Panc1 (cell line): ENCODE measurements around the gene TBC1D22A.

Source experiments
- POLR2AphosphoS5 ChIP-seq: IDR thresholded peaks from 2 replicates; pipeline ENCODE4 v1.6.1; 2012; ENCODE audit warnings: mild to moderate bottlenecking, low read depth, low read length, moderate library complexity
- TCF7L2 ChIP-seq: IDR thresholded peaks from 2 replicates; pipeline ENCODE4 v1.6.1; 2011; ENCODE audit warnings: mild to moderate bottlenecking, low read depth, low read length, inconsistent platforms
- TF ChIP-seq, protein P1 (sequence below), 2 experiments: IDR thresholded peaks; 2 replicates each; pipeline ENCODE4 v1.6.1; 2011 to 2012; ENCODE audit warnings: low read depth in 2 of 2, control low read depth in 1 of 2, low read length in 1 of 2, mild to moderate bottlenecking in 1 of 2, moderate library complexity in 1 of 2; ENCODE audit not compliant: insufficient read depth in 1 of 2
- TF ChIP-seq, protein P2 (sequence below): fragments of 450-650 bp; IDR thresholded peaks from 2 replicates; pipeline ENCODE4 v1.5.1; 2017; ENCODE audit warnings: mild to moderate bottlenecking

DNA sequence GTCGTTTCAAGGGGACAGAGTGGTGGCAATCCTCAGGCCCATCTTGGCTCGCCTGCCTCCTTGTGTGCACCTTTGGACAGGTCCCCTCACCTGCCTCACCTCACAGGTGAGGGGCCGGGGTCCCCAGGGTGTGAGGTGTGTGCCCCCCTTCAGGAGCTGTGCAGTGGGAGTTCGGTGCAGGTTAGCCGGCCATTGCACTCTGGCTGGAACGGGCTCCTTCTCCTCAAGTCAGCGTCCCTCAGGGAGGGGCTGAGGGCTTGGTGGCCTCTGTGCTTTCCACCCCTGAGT lies 269.1 kb downstream of the TBC1D22A start:
- TF ChIP-seq, protein P1, sequence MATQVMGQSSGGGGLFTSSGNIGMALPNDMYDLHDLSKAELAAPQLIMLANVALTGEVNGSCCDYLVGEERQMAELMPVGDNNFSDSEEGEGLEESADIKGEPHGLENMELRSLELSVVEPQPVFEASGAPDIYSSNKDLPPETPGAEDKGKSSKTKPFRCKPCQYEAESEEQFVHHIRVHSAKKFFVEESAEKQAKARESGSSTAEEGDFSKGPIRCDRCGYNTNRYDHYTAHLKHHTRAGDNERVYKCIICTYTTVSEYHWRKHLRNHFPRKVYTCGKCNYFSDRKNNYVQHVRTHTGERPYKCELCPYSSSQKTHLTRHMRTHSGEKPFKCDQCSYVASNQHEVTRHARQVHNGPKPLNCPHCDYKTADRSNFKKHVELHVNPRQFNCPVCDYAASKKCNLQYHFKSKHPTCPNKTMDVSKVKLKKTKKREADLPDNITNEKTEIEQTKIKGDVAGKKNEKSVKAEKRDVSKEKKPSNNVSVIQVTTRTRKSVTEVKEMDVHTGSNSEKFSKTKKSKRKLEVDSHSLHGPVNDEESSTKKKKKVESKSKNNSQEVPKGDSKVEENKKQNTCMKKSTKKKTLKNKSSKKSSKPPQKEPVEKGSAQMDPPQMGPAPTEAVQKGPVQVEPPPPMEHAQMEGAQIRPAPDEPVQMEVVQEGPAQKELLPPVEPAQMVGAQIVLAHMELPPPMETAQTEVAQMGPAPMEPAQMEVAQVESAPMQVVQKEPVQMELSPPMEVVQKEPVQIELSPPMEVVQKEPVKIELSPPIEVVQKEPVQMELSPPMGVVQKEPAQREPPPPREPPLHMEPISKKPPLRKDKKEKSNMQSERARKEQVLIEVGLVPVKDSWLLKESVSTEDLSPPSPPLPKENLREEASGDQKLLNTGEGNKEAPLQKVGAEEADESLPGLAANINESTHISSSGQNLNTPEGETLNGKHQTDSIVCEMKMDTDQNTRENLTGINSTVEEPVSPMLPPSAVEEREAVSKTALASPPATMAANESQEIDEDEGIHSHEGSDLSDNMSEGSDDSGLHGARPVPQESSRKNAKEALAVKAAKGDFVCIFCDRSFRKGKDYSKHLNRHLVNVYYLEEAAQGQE (IDR thresholded peaks at IDR 0.05; ENCODE audit: insufficient read depth in 1 of 2, low read depth in 2 of 2, low read length in 1 of 2) = no peak
- TF ChIP-seq, protein P2, sequence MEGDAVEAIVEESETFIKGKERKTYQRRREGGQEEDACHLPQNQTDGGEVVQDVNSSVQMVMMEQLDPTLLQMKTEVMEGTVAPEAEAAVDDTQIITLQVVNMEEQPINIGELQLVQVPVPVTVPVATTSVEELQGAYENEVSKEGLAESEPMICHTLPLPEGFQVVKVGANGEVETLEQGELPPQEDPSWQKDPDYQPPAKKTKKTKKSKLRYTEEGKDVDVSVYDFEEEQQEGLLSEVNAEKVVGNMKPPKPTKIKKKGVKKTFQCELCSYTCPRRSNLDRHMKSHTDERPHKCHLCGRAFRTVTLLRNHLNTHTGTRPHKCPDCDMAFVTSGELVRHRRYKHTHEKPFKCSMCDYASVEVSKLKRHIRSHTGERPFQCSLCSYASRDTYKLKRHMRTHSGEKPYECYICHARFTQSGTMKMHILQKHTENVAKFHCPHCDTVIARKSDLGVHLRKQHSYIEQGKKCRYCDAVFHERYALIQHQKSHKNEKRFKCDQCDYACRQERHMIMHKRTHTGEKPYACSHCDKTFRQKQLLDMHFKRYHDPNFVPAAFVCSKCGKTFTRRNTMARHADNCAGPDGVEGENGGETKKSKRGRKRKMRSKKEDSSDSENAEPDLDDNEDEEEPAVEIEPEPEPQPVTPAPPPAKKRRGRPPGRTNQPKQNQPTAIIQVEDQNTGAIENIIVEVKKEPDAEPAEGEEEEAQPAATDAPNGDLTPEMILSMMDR = no peak
- no peak for TF ChIP-seq TCF7L2
- no peak for TF ChIP-seq POLR2AphosphoS5
